ENCODE data around the gene ZBTB7A.

ZBTB7A gene

GRCh38 chr19:4094761-4095487, 28.2 kb upstream of the ZBTB7A start:
- DNase-seq (ENCODE audit: low read depth in 1 of 2, low spot score in 1 of 2): no peak

GRCh38 chr19:4094291-4094690, 27.6 kb upstream of the ZBTB7A start:
- DNase-seq (ENCODE audit: low read depth in 1 of 2, low spot score in 1 of 2): no peak

GRCh38 chr19:4093643-4094175, 27.0 kb upstream of the ZBTB7A start:
- DNase-seq (ENCODE audit: low read depth in 1 of 2, low spot score in 1 of 2): no peak

- DNase-seq (ENCODE audit: low read depth in 1 of 2, low spot score in 1 of 2): no peak
These were observed 23.9 kb upstream of the ZBTB7A start for GRCh38 chr19:4090356-4091220.

- DNase-seq (ENCODE audit: low read depth in 1 of 2, low spot score in 1 of 2): no peak
These were observed 23.2 kb upstream of the ZBTB7A start for GRCh38 chr19:4089946-4090345.

GRCh38 chr19:4089400-4089908, 22.8 kb upstream of the ZBTB7A start:
- no peak for DNase-seq (ENCODE audit: low read depth in 1 of 2, low spot score in 1 of 2)

GRCh38 chr19:4088975-4089374, 22.3 kb upstream of the ZBTB7A start:
- DNase-seq (ENCODE audit: low read depth in 1 of 2, low spot score in 1 of 2): no peak

- DNase-seq (ENCODE audit: low read depth in 1 of 2, low spot score in 1 of 2): no peak
These were observed 21.3 kb upstream of the ZBTB7A start for GRCh38 chr19:4087787-4088679.

- no peak for DNase-seq (ENCODE audit: low read depth in 1 of 2, low spot score in 1 of 2)
These were observed 19.7 kb upstream of the ZBTB7A start for GRCh38 chr19:4086411-4086867.

- no peak for DNase-seq (ENCODE audit: low read depth in 1 of 2, low spot score in 1 of 2)
These were observed 17.8 kb upstream of the ZBTB7A start for GRCh38 chr19:4084547-4084877.

- DNase-seq (ENCODE audit: low read depth in 1 of 2, low spot score in 1 of 2): no peak
These were observed 17.2 kb upstream of the ZBTB7A start for GRCh38 chr19:4083677-4084546.

GRCh38 chr19:4082172-4082571, 15.5 kb upstream of the ZBTB7A start:
- DNase-seq (ENCODE audit: low read depth in 1 of 2, low spot score in 1 of 2): no peak

GRCh38 chr19:4081441-4082129, 14.9 kb upstream of the ZBTB7A start:
- DNase-seq (ENCODE audit: low read depth in 1 of 2, low spot score in 1 of 2): no peak

GRCh38 chr19:4080473-4080872, 13.8 kb upstream of the ZBTB7A start:
- DNase-seq (ENCODE audit: low read depth in 1 of 2, low spot score in 1 of 2): no peak

GRCh38 chr19:4077800-4078684, 11.3 kb upstream of the ZBTB7A start:
- DNase-seq (ENCODE audit: low read depth in 1 of 2, low spot score in 1 of 2): no peak

- DNase-seq (ENCODE audit: low read depth in 1 of 2, low spot score in 1 of 2): no peak
These were observed 10.3 kb upstream of the ZBTB7A start for GRCh38 chr19:4077007-4077374.

- DNase-seq (ENCODE audit: low read depth in 1 of 2, low spot score in 1 of 2): no peak
These were observed 8.7 kb upstream of the ZBTB7A start for GRCh38 chr19:4075373-4075772.

GRCh38 chr19:4071610-4072009, 4.9 kb upstream of the ZBTB7A start:
- DNase-seq (ENCODE audit: low read depth in 1 of 2, low spot score in 1 of 2): no peak
